Measurements from ENCODE around the gene SURF4.
A peak's percentile ranks its signal among the peaks of the same experiment; 100 is the strongest.

SURF4 gene

GRCh38 chr9:133375724-133376654 is at the start of gene SURF4, which contains the start of gene STKLD1:
TSS of gene SURF4 (minus strand) at chr9:133376060. CDS start at chr9:133375969, 91 bp downstream.
TSS of gene STKLD1 (plus strand) at chr9:133376366. CDS start at chr9:133376474, 108 bp downstream.
- peak; percentile 90 for DNase-seq

GRCh38 chr9:133425049-133425632 is 49.3 kb upstream of the SURF4 start:
- DNase-seq, result no peak

DNA sequence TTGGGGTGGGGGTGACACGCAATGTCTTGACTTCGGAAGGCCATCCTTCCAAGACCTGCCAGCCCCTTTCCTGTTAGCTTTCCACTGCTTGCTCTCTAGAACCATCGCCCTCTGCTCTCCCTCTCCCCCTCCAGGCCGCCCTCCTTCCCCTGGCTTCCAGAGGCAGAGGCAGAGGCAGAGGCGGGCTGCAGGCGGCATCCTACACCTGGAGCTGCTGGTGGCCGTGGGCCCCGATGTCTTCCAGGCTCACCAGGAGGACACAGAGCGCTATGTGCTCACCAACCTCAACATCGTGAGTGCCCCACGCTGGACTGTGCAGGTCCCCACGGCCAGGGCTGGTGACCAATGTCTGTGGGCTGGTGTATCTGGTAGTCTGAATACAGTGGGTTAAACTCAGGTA is 48.3 kb upstream of the SURF4 start:
- DNase-seq, result no peak

DNA sequence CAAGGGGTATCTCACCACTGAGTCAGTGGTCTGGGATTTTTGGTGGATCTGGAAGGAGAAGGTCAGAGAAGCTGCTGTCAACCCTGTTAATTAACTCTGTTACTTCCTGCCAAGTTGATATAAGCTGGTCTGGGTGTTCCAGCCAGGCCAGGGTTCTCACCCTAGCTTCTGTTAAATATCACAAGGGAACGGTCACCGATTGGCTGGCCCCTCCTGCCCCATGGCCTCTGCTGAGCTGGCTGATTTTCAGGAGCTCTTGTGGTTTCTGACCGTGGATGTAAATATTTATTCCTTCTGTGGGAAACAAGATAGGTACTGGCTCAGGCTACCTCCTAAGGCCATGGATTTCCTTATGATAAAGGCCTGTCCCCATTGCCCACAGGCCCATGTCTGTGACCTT is 47.4 kb upstream of the SURF4 start:
- no peak for DNase-seq

DNA sequence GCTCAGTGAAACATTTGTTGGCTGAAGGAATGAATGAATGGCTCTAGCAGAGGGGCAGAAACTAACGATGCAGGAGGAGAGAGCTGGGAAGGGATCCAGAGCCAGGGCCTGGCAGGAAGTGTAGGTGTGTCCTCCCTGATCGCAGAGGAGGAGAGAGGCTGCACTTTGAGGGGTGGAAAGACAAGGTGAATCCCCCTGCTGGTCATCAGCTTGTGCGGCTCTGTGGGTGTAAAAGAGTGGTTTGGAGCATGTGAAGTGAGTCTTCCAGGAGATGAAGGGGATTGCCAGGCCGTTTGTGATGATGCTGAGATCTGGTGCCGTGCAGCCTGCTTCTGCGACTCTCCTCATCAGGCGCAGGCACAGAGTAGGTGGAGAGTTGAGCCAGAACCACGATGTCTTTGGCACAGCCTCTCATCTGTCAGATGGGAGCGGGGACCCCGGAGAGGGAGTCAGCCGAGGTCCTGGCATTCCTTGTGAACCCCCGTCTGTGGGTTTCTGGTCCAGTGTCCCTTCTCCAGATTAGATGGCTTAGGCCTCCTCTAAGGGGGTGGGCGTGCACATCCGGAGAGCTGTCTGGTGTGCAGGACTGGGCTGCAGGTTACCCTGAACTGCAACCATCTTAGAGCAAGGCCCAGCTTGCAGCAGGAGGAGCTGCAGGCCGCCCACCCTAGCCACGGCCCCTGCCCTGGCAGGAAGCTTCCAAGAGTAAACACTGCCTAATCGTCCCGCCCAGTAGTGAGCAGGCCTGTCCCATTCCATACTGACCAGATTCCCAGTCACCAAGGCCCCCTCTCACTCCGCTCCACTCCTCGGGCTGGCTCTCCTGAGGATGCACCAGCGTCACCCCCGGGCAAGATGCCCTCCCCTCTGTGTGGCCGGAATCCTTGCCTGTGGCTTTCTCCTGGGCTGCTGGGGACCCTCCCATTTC is 46.0 kb upstream of the SURF4 start, which contains the start of gene ADAMTS13:
TSS of gene ADAMTS13 (plus strand) at position 753 of the 928 bp plus-strand sequence. CDS start at position 830, 77 bp downstream.
- DNase-seq, result no peak

- DNase-seq, result no peak
These were observed 44.5 kb upstream of the SURF4 start for GRCh38 chr9:133420392-133420827.

DNA sequence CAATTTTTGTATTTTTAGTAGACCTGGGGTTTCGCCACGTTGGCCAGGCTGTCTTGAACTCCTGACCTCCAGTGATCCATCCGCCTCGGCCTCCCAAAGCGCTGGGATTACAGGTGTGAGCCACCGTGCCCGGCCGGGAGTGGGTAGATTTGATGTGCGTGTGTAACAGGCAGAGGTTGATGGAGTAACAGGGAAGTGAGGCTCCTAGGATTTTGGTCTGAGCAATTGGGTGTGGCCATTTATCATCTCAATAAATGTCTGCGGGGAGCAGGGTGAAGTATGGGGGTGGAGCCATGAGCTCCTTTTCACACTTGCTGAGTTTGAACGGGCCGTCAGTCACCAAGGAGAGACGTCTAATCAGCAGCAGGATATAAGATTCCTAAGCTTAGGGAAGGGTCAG is 43.1 kb upstream of the SURF4 start:
- DNase-seq, result no peak

DNA sequence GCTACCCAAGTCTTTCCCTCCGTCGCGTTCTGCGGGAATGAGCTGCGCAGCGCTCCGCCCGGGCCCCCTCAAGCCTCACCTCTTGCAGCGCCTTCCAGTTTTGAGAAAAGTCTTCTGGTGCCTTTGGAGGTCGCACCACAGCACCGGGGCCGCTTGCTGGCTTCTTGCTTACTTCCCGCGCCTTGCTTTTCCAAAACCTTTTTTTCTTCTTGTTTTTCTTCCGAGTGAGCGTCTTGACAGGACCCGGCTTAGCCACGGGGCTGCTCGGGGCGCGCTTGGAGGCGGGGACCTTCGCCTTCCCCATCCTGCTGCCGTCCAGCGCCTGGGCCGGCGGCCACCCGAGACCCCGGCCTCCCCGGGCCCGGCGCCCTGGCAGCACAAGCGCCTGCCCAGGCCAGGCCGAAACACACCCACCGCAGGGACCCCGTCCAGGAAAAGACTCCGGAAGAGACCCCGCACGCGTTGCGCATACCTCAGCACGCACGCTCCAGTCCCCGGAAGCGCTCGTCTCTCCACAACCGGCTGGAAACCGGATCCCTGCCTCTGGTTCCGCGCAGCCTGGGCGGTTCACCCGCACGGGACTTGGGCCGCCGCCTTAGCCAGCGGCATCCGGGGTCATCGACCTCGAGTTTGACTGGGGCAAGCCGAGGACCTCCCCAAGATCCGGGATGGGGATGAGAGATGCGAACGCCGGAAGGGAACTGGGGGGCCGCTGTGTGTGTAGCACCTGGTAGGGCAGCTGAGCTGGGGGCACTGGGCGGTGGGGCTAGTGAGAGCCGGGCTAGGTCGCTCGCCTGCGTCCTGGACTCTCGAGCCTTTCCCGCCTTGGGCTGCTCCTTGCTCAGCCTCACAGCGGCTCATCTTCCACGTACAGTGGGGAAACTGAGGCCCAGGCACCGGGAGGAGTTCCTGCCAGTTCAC is 41.9 kb upstream of the SURF4 start, which contains the start of gene REXO4:
TSS of gene REXO4 (minus strand) at position 470 of the 921 bp plus-strand sequence. CDS start at position 304, 166 bp downstream.
- peak; percentile 70 for DNase-seq

DNA sequence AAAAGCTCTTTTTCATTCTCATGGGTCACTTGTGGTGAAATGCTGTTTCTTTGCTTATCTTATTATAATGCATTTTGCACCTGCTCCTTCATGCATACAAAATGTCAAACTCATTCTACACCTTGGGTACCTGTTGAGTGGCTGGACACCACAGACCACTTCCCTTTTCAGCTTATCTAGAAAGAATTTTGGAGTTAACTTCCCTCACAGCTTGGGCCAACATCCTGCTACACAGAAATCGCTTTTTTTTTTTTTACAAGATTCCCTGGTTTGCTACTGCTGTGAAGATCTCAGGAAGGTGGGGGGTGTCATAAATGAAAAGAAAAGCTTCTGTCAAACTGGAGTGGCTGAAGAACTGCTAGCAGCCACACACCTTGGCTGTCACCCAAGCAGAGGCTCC is 39.3 kb upstream of the SURF4 start:
- DNase-seq, result no peak

- no peak for DNase-seq
These were observed 32.2 kb upstream of the SURF4 start for GRCh38 chr9:133408042-133408441.

GRCh38 chr9:133406480-133407307 is 30.8 kb upstream of the SURF4 start:
- DNase-seq, result peak; percentile 38

DNA sequence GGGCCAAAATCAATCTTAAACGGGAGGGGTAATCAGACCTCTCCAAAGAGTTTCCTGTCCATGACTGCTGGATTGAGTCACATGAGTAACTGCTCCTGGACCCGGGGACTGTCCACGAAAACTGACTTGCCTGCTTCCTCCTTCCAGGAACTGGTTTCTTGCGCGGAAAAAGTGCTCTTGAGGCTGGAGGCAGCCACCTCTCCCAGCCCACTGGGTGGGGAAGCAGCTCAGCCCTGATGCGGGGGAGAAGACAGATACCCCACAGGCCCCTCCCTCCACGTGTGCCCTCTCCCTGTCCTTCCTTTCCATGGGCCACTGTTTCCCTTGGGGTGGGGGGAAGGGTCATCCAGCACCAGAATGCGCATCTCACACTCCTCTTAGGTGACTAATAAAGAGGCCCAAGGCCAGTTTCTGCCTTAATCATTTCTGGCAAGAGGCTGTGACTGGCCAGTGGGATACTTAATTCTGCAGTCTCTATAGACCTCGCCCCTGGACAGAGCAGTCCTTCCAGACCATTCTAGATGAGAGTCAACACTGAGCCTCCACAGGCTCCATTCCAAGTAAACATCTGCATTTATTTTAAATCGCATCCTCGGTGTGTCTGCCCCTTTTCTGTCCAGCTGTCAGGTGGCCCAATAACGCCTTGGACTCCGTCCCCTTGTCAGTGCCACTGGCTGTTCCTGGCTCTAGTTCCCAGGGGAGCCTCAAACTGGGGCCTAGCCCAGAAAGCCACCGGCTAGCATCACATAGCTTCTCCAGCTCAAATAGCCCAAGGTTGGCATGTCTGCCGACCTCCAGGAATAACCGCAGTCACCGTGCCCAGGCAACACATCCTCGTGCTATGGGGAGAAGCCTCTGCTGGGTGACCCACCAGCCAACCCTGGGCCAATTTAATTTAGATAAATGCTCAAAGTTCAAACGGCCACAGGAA is 29.9 kb upstream of the SURF4 start:
- no peak for DNase-seq

DNA sequence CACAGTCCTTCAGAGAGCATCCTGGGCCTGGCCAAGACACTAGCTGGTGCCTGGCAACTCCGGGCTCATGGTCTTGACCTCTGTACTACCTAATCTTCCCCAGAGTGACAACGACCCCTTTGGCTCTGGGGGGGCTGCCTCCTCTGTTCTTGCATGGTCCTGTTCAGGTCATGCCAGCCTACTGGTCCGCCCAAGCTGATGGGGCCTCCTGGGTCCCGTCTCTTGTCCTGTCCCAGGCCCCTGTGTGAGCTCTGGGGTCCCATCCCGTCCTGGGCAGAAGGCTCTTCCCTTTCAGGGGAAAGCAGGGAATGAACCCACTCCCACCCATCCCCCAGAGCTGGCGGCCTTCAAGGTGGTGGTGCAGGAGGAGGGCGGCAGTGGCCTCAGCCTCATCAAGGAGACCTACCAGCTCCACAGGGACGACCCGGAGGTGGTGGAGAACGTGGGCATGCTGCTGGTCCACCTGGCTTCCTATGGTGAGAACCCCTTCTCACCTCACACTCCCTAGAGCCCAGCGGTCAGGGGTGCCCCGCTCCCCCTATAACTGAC is 28.7 kb upstream of the SURF4 start:
- DNase-seq, result no peak

DNA sequence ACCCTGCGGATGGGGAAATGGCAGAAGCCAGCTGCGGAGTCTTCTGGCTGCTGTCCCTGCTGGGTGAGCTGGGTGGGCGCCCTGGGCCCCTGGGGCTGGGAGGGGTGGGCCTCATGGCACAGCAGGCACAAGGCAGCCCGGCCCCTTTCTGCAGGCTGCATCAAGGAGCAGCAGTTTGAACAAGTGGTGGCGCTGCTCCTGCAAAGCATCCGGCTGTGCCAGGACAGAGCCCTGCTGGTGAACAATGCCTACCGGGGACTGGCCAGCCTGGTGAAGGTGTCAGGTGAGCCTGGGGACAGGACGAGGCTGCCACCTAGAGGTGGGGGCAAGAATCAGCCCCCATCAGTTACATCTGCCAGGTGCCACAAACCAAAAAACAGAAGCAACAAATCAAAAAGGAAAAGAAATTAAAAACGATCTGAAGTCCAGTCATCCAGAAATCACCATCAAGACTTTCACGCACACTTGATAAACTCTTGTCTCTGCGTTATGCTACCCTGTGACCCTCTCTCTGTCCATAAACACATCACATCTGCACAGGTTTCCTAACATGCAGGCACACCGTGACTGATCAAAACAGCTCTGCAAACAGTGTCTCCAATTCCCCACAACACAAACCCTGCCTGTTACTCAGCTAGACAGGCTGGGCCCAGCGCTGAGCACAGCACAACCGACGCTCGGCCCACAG is 28.1 kb upstream of the SURF4 start:
- peak; percentile 29 for DNase-seq

GRCh38 chr9:133402689-133403088 is 26.8 kb upstream of the SURF4 start:
- no peak for DNase-seq

GRCh38 chr9:133401588-133401987 is 25.7 kb upstream of the SURF4 start:
- DNase-seq, result no peak

DNA sequence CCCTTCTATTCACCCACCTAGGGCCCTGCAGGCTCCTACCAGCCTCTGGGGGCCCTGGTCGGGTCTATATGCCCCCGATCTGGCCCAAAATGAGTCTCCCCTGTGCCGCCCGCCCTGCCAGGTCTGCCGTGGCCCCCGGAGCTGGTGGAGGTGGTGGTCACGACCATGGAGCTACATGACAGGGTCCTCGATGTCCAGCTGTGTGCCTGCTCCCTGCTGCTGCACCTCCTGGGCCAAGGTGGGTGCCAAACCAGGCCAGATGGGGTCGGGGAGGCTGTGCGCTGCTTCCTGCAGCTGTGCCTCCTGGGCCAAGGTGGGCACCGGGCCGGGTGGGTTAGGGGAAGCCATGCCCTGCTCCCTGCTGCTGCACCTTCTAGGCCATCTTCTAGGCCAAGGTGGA is 24.4 kb upstream of the SURF4 start:
- DNase-seq, result no peak

GRCh38 chr9:133397895-133398294 is 22.0 kb upstream of the SURF4 start:
- DNase-seq, result no peak

DNA sequence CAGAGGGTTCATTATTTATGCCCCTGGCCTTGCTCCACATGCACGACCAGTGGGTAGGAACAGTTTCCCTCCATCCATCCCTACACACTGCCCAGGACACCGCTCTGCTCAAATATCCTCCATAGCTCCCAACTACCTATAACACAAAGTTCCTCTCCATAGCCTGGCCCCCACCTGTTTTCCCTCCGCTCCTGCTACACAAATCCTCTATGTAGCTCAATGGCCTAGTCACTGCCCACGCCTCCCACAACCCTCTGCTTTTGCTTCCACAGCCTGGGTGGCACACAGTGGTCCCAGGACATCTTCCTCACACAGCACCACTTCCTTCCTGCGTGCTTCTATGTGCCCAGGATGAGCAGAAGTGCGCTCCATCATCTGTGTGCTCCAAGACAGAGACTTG is 21.5 kb upstream of the SURF4 start:
- no peak for DNase-seq

All from NCI-H2107 (cell line).